MCF 10A (cell line): ENCODE data around the gene STK32B. TPM values are rescaled to one million over a fixed set of nuclear protein-coding genes. Genes with fewer than 3 reads are reported as not detected.

Source experiments
- BruUV-seq: library from RNA; stranded (reverse); fragments of 400-500 nt; replicated peaks from 2 replicates; lab custom pipeline; 2021; lab: Mats Ljungman, UMichigan
- CTCF ChIA-PET: fragments of 300-600 bp; sonication (Branson Sonifier 250); formaldehyde crosslinking; extraction: SDS; loops from one replicate; lab custom pipeline; 2021; ENCODE audit warnings: antibody characterized with exemption, inconsistent platforms; lab: Yijun Ruan, JAX
- POLR2A ChIA-PET: fragments of 300-600, 350-650 bp; sonication (Branson Sonifier 250); formaldehyde crosslinking; extraction: SDS; loops from one replicate; lab custom pipeline; 2020; ENCODE audit warnings: antibody characterized with exemption, inconsistent platforms; lab: Yijun Ruan, JAX
- DNase-seq: peaks from one replicate; pipeline ENCODE4 v3.0.0-alpha.2; 2018; ENCODE audit not compliant: unreplicated experiment
- H3K27ac Mint-ChIP-seq: one replicate; pipeline ENCODE4 v1.8.0; 2022; ENCODE audit warnings: mild to moderate bottlenecking, low read depth, mixed read lengths; ENCODE audit not compliant: unreplicated experiment
- H3K27me3 Mint-ChIP-seq: one replicate; pipeline ENCODE4 v1.8.0; 2022; ENCODE audit warnings: mixed read lengths; ENCODE audit not compliant: insufficient read depth, unreplicated experiment
- H3K36me3 Mint-ChIP-seq: one replicate; pipeline ENCODE4 v1.8.0; 2022; ENCODE audit warnings: mild to moderate bottlenecking, moderate library complexity, mixed read lengths; ENCODE audit not compliant: insufficient read depth, unreplicated experiment
- H3K4me1 Mint-ChIP-seq: one replicate; pipeline ENCODE4 v1.8.0; 2022; ENCODE audit warnings: mixed read lengths; ENCODE audit not compliant: insufficient read depth, unreplicated experiment
- H3K4me3 Mint-ChIP-seq: one replicate; pipeline ENCODE4 v1.8.0; 2022; ENCODE audit warnings: mild to moderate bottlenecking, moderate library complexity, mixed read lengths; ENCODE audit not compliant: unreplicated experiment
- H3K9me3 Mint-ChIP-seq: one replicate; pipeline ENCODE4 v1.8.0; 2022; ENCODE audit warnings: mixed read lengths; ENCODE audit not compliant: unreplicated experiment
- CTCF ChIP-seq: fragments of 200-600 bp; IDR thresholded peaks from one replicate; pipeline ENCODE4 v1.8.0; 2022; ENCODE audit warnings: antibody characterized with exemption, mild to moderate bottlenecking; ENCODE audit not compliant: unreplicated experiment
- intact Hi-C: fragments of 100-400 bp; cut with micrococcal nuclease; formaldehyde crosslinking; loops from 2 replicates; pipeline ENCODE4 v1.14.1; 2022
- total RNA-seq: library from RNA; stranded (reverse); gene quantifications from 2 replicates; pipeline ENCODE4 v1.2.3, GENCODE V29; 2022

Gene STK32B
- total RNA-seq, 1 experiment from 2014 or later: not detected

DNA sequence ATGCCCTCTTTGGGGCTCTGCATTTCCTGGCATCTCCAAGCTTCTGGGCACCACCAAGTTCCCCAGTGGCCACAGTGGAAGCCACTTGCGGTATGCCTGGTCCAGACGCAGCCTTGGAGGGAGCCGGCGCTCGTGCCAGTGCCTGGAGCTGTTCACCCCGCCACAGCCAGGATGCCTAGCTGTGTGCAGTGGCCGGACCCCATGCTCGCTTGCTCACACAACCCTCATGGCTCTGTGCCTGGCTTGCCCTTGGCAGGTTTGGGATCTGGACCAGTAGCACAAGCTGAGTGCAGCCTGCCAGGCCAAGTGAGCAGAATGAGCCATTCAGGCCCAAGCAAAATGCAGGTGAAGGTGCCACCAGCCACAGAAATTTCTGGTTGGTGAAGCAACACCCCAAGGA lies 373.6 kb downstream of the STK32B start:
- POLR2A ChIA-PET: no interaction called here

GRCh38 chr4:5429747-5430146 lies 378.5 kb downstream of the STK32B start:
- no peak for TF ChIP-seq CTCF
- Mint-ChIP-seq H3K4me1 (no peaks in the 10 kb centered on the region), H3K9me3 (peaks cover 23% of the 10 kb centered on the region), H3K4me3 (no peak overlapping the region), H3K27ac (no peak overlapping the region), H3K27me3 (no peaks in the 10 kb centered on the region), H3K36me3 (no peaks in the 10 kb centered on the region)
- no TSS peak for BruUV-seq
- no peak for DNase-seq
- POLR2A ChIA-PET: no interaction called here
- CTCF ChIA-PET: no interaction called here
- intact Hi-C loops: no loop called here

More for the DNA sequence above, 373.6 kb downstream of the STK32B start:
- no peak for TF ChIP-seq CTCF
- Mint-ChIP-seq H3K27me3 (no peaks in the 10 kb centered on the region), H3K27ac (no peak overlapping the region), H3K36me3 (no peaks in the 10 kb centered on the region), H3K4me3 (no peak overlapping the region), H3K9me3 (peaks cover 27% of the 10 kb centered on the region), H3K4me1 (no peaks in the 10 kb centered on the region)
- intact Hi-C loops: no loop called here
- DNase-seq: no peak
- no TSS peak for BruUV-seq
- CTCF ChIA-PET: interaction anchor here (0.9 kb wide), 1 partner anchor 25 kb away, joined by 3 read pairs; no protein-coding TSS in a partner anchor

- Mint-ChIP-seq H3K36me3 (no peaks in the 10 kb centered on the region), H3K9me3 (peaks cover 33% of the 10 kb centered on the region), H3K4me1 (no peaks in the 10 kb centered on the region), H3K27me3 (no peaks in the 10 kb centered on the region), H3K4me3 (no peak overlapping the region), H3K27ac (no peak overlapping the region)
- ChIA-PET POLR2A (no interaction called here), CTCF (interaction anchor here (0.6 to 1.1 kb wide), 2 partner anchors 24 to 33 kb away, joined by 3 read pairs; no protein-coding TSS in a partner anchor)
- TF ChIP-seq CTCF: no peak
- DNase-seq: no peak
- intact Hi-C loops: no loop called here
- no TSS peak for BruUV-seq
Observed at GRCh38 chr4:5433196-5433595, 381.9 kb downstream of the STK32B start.

- no peaks in the 10 kb centered on the region for H3K27me3 Mint-ChIP-seq
- BruUV-seq: no TSS peak
- H3K27ac Mint-ChIP-seq: no peak overlapping the region
- no peaks in the 10 kb centered on the region for H3K4me1 Mint-ChIP-seq
- ChIA-PET CTCF (interaction anchor here (0.5 kb wide), 1 partner anchor 11 kb away, joined by 3 read pairs; no protein-coding TSS in a partner anchor), POLR2A (interaction anchor here (0.6 kb wide), 1 partner anchor 136 kb away, joined by 3 read pairs; no protein-coding TSS in a partner anchor)
- no peak for TF ChIP-seq CTCF
- H3K9me3 Mint-ChIP-seq: peaks cover 21% of the 10 kb centered on the region
- H3K36me3 Mint-ChIP-seq: no peaks in the 10 kb centered on the region
- intact Hi-C loops: no loop called here
- DNase-seq: no peak
- H3K4me3 Mint-ChIP-seq: no peak overlapping the region
Observed at GRCh38 chr4:5435201-5435600, 383.9 kb downstream of the STK32B start.
